HUDEP-2 (cell line): ENCODE data around the gene USP10.

Source experiments
- DNase-seq, 76 experiments: peaks; one replicate each; lab custom pipeline; 2025; ENCODE audit not compliant: unreplicated experiment in 76 of 76; lab: John Stamatoyannopoulos, UW

USP10 gene

GRCh38 chr16:84765616-84766580 lies 66.1 kb downstream of the USP10 start:
- no peak for DNase-seq

- peak in 3 of 76 experiments; percentile 3 to 36 (median 4) for DNase-seq
Measured at GRCh38 chr16:84766978-84767773, 67.4 kb downstream of the USP10 start.

- no peak for DNase-seq
Measured at GRCh38 chr16:84768061-84768807, 68.4 kb downstream of the USP10 start.

- no peak for DNase-seq
Measured at GRCh38 chr16:84768808-84769197, 69.0 kb downstream of the USP10 start.

- DNase-seq = no peak
Measured at GRCh38 chr16:84769416-84769815, 69.6 kb downstream of the USP10 start.

GRCh38 chr16:84773312-84773711 lies 73.5 kb downstream of the USP10 start:
- no peak for DNase-seq

GRCh38 chr16:84774810-84775209 lies 75.0 kb downstream of the USP10 start:
- DNase-seq = no peak

GRCh38 chr16:84775262-84775810 lies 75.5 kb downstream of the USP10 start:
- no peak for DNase-seq

- DNase-seq = no peak
Measured at GRCh38 chr16:84777435-84777834, 77.6 kb downstream of the USP10 start.

- DNase-seq = no peak
Measured at GRCh38 chr16:84778720-84779119, 78.9 kb downstream of the USP10 start.

- DNase-seq = no peak
Measured at GRCh38 chr16:84780063-84780462, 80.3 kb downstream of the USP10 start.

GRCh38 chr16:84780544-84781376 lies 81.0 kb downstream of the USP10 start:
- no peak for DNase-seq

- no peak for DNase-seq
Measured at GRCh38 chr16:84782846-84783245, 83.0 kb downstream of the USP10 start.

- peak in 25 of 76 experiments; percentile 3 to 30 (median 12) for DNase-seq
Measured at GRCh38 chr16:84785843-84786581, 86.2 kb downstream of the USP10 start.

GRCh38 chr16:84786605-84787262 lies 86.9 kb downstream of the USP10 start:
- no peak for DNase-seq

- DNase-seq = no peak
Measured at GRCh38 chr16:84787263-84787622, 87.4 kb downstream of the USP10 start.

- DNase-seq = no peak
Measured at GRCh38 chr16:84788920-84789391, 89.2 kb downstream of the USP10 start.

- DNase-seq = no peak
Measured at GRCh38 chr16:84789431-84789830, 89.6 kb downstream of the USP10 start.
